ENCODE results near the gene FBXW11. TPM values are rescaled to one million over a fixed set of nuclear protein-coding genes. Genes with fewer than 3 reads are reported as not detected.

FBXW11 gene
- total RNA-seq, 4 donors from 2014 or later, result 41.1 to 49.7 (median 43.0) TPM

DNA sequence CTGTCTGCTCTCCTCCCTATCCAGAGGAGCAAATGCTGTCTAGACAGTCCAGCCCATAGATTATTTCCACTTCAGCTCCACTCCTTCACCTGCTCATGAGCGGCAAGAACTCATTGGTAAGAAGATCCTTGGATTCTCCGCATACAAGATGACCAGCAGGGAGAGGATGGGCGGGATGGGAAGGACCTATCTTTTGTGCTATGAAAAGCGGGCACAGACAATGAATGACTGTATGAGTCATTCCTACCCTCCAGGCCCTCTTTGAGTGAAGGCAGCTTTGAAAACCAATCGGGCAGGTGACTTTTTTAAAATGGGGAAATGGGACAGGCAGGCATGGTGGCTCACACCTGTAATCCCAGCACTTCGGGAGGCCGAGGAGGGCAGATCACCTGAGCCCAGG lies 171.4 kb downstream of the FBXW11 start:
- no peak for DNase-seq (ENCODE audit: low spot score in 2 of 2)
- 80% methylated on average over 7 of the region's 7 CpGs for WGBS

DNA sequence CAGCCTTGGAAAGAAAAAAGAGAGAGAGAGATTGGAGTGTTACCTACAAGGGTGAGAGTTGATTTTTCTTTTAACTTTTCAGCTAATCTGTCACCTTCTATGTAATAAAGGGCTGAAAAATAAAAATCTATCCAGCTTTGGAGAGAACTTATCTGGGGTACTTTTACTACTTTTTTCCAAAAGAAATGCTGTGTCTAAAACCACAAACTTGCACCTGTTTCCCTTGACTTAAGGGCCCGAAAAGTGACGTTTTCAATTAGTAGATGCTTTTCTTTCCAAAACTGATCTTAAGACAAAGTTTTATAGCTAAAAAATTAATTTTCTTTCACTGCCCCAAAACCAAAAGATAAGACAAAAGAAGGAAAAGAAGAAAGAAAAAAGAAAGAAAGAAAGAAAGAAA lies 172.0 kb downstream of the FBXW11 start:
- Histone ChIP-seq H3K36me3 (no peaks in the 10 kb centered on the region), H3K4me1 (no peaks in the 10 kb centered on the region), H3K4me3 (no peak overlapping the region), H3K27me3 (no peaks in the 10 kb centered on the region), H3K27ac (no peak overlapping the region), H3K9me3 (peaks cover 7% of the 10 kb centered on the region)
- TF ChIP-seq POLR2A (IDR thresholded peaks at IDR 0.05) (no peak), POLR2AphosphoS5 (IDR thresholded peaks at IDR 0.05) (no peak), EP300 (IDR thresholded peaks at IDR 0.05) (no peak)
- TF ChIP-seq, protein P1, sequence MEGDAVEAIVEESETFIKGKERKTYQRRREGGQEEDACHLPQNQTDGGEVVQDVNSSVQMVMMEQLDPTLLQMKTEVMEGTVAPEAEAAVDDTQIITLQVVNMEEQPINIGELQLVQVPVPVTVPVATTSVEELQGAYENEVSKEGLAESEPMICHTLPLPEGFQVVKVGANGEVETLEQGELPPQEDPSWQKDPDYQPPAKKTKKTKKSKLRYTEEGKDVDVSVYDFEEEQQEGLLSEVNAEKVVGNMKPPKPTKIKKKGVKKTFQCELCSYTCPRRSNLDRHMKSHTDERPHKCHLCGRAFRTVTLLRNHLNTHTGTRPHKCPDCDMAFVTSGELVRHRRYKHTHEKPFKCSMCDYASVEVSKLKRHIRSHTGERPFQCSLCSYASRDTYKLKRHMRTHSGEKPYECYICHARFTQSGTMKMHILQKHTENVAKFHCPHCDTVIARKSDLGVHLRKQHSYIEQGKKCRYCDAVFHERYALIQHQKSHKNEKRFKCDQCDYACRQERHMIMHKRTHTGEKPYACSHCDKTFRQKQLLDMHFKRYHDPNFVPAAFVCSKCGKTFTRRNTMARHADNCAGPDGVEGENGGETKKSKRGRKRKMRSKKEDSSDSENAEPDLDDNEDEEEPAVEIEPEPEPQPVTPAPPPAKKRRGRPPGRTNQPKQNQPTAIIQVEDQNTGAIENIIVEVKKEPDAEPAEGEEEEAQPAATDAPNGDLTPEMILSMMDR (IDR thresholded peaks at IDR 0.05), result no peak
- no peak for DNase-seq (ENCODE audit: low spot score in 2 of 2)
- WGBS, result 98% methylated on average over 2 of the region's 2 CpGs

More for the DNA sequence above, 171.4 kb downstream of the FBXW11 start:
- TF ChIP-seq, protein P1 (IDR thresholded peaks at IDR 0.05), result no peak
- TF ChIP-seq POLR2AphosphoS5 (IDR thresholded peaks at IDR 0.05) (no peak), EP300 (IDR thresholded peaks at IDR 0.05) (no peak), POLR2A (IDR thresholded peaks at IDR 0.05) (no peak)
- Histone ChIP-seq H3K4me1 (no peaks in the 10 kb centered on the region), H3K9me3 (peaks cover 2% of the 10 kb centered on the region), H3K27ac (no peak overlapping the region), H3K4me3 (no peak overlapping the region), H3K36me3 (no peaks in the 10 kb centered on the region), H3K27me3 (no peaks in the 10 kb centered on the region)

DNA sequence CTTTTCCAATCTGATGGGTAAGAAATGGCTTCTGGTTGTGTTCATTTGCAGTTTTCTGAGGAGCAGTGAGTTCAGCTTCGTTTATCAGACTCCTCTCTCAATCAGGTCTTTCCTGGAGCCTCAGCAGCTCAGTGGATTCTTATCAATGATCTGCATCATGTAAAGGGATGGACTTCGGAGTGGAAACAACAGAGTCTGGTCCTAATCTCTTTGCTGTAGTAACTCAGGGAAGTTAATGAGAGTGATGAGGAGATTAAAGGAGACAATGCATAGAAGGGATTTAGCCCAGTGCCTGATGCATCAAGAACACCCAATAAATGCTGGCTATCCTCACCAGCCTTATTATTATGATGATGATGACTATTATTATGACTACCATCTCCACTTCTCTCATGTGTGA lies 173.7 kb downstream of the FBXW11 start:
- no peak overlapping the region for H3K27ac ChIP-seq
- 92% methylated on average over 2 of the region's 2 CpGs for WGBS
- DNase-seq (ENCODE audit: low spot score in 2 of 2), result no peak
- H3K27me3 ChIP-seq, result no peaks in the 10 kb centered on the region
- H3K4me1 ChIP-seq, result no peaks in the 10 kb centered on the region
- peaks cover 7% of the 10 kb centered on the region for H3K9me3 ChIP-seq
- H3K36me3 ChIP-seq, result no peaks in the 10 kb centered on the region
- H3K4me3 ChIP-seq, result no peak overlapping the region
- TF ChIP-seq, protein P1 (IDR thresholded peaks at IDR 0.05), result no peak
- TF ChIP-seq POLR2AphosphoS5 (IDR thresholded peaks at IDR 0.05) (no peak), POLR2A (IDR thresholded peaks at IDR 0.05) (no peak), EP300 (IDR thresholded peaks at IDR 0.05) (no peak)

DNA sequence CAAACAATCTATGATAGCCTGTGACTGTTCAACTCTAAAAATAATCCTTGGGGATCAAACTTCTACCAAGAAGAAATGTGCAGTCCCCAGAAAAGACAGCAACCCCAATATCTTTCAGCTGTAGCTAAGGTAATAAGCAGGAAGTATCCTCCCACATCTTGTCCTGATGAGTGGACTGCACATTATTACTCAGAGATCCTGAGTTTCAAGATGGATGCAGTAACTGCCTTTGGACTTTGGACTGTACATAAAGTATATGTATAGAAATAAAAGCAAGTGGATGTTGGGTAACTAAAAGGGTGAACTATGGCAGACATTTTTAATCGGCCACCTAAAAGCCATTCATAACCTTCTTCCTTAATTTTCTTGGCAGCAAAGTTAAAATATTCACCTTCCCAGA lies 175.8 kb downstream of the FBXW11 start:
- TF ChIP-seq, protein P1 (IDR thresholded peaks at IDR 0.05), result no peak
- TF ChIP-seq POLR2AphosphoS5 (IDR thresholded peaks at IDR 0.05), result no peak
- no peak for TF ChIP-seq POLR2A (IDR thresholded peaks at IDR 0.05)
- no peak for TF ChIP-seq EP300 (IDR thresholded peaks at IDR 0.05)
- no peaks in the 10 kb centered on the region for H3K27me3 ChIP-seq
- H3K27ac ChIP-seq, result no peak overlapping the region
- H3K9me3 ChIP-seq, result peaks cover 7% of the 10 kb centered on the region
- WGBS, result 100% methylated on average over 1 of the region's 1 CpG
- no peak for DNase-seq (ENCODE audit: low spot score in 2 of 2)
- H3K36me3 ChIP-seq, result no peaks in the 10 kb centered on the region
- no peaks in the 10 kb centered on the region for H3K4me1 ChIP-seq
- H3K4me3 ChIP-seq, result no peak overlapping the region

DNA sequence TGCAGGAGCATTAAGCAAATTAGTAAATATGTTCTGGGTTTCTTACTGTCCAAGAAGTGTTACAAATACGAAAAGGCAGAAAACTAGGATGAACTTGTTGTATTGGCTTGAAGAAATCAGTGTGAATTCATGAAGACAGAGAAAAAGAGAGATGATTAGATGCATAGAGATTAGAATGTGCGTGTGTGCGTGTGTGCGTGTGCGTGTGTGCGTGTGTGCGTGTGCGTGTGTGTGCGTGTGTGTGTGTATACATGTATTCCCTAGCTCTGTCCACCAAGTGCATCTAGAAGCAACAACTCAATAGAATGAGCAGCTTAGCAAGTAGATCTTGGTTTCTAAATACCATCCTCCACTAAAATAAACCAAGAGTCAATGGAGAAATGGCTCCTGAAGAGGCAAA lies 179.3 kb downstream of the FBXW11 start:
- no peaks in the 10 kb centered on the region for H3K4me1 ChIP-seq
- DNase-seq (ENCODE audit: low spot score in 2 of 2), result no peak
- no peak overlapping the region for H3K4me3 ChIP-seq
- 95% methylated on average over 9 of the region's 9 CpGs for WGBS
- H3K36me3 ChIP-seq, result no peaks in the 10 kb centered on the region
- no peak for TF ChIP-seq POLR2AphosphoS5 (IDR thresholded peaks at IDR 0.05)
- no peak for TF ChIP-seq POLR2A (IDR thresholded peaks at IDR 0.05)
- TF ChIP-seq, protein P1 (IDR thresholded peaks at IDR 0.05), result no peak
- no peak for TF ChIP-seq EP300 (IDR thresholded peaks at IDR 0.05)
- peaks cover 7% of the 10 kb centered on the region for H3K9me3 ChIP-seq
- H3K27me3 ChIP-seq, result no peaks in the 10 kb centered on the region
- H3K27ac ChIP-seq, result no peak overlapping the region

All from suprapubic skin (tissue), 4 donors.